ENCODE data around the gene AXIN1.
"Not testable (repeated sequence)": the region's sequence is repeated elsewhere in the genome, so short reads cannot be mapped to it uniquely, and the experiment has no call there.

AXIN1 gene

GRCh38 chr16:336269-336668 is 16.3 kb downstream of the AXIN1 start:
- no peak overlapping the region for H3K27ac ChIP-seq
- H3K36me3 ChIP-seq (ENCODE audit: control insufficient read depth, insufficient read depth, low read length), result no peaks in the 10 kb centered on the region
- peaks cover 57% of the 10 kb centered on the region for H3K79me2 ChIP-seq
- peaks cover 3% of the 10 kb centered on the region for H3K4me1 ChIP-seq
- no peak for TF ChIP-seq CTCF (IDR thresholded peaks at IDR 0.05)
- H3K27me3 ChIP-seq (ENCODE audit: control insufficient read depth, insufficient read depth, low read length), result no peaks in the 10 kb centered on the region
- no peaks in the 10 kb centered on the region for H3K9me3 ChIP-seq (ENCODE audit: control insufficient read depth, low read length)
- no peak overlapping the region for H3K4me3 ChIP-seq (ENCODE audit: low read depth, low read length)
- H3K9ac ChIP-seq, result no peak overlapping the region
- H2AFZ ChIP-seq, result no peak overlapping the region
- H3K4me2 ChIP-seq (ENCODE audit: low read length), result no peak overlapping the region

DNA sequence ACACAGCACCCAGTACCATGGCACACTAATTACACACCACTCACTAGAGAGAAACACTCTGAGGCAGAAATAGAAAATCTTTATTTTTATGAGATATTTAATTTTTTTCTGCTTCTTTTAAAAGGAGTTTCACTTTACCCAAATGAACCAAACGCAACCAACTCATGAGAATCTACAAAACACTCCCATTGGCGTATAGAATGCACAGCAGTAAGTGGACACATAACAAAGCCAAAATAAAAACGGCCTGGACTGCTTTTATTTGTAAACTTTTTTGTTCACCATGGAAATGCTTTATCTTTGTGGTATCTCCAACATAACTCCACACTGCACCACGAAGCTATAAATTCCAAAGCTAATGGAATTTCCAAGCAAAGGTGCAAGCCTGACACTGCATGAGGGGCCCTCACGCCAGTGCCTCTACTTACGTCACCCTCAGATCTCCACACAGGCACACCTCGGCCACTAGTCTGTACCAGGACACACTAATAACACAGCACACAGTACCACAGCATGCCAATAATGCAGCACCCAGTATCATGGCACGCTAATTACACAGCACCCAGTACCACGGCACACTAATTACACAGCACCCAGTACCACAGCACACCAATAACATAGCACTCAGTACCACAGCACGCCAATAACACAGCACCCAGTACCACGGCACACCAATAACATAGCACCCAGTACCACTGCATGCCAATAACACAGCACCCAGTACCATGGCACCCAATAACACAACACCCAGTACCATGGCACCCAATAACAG is 17.5 kb downstream of the AXIN1 start:
- not testable (repeated sequence) for H2AFZ ChIP-seq; H3K27ac ChIP-seq; H3K9me3 ChIP-seq (ENCODE audit: control insufficient read depth, low read length); H3K4me1 ChIP-seq; H3K27me3 ChIP-seq (ENCODE audit: control insufficient read depth, insufficient read depth, low read length); H3K9ac ChIP-seq; H3K36me3 ChIP-seq (ENCODE audit: control insufficient read depth, insufficient read depth, low read length); H3K4me3 ChIP-seq (ENCODE audit: low read depth, low read length); H3K4me2 ChIP-seq (ENCODE audit: low read length)
- H3K79me2 ChIP-seq, result peaks cover 46% of the 10 kb centered on the region

- H3K36me3 ChIP-seq (ENCODE audit: control insufficient read depth, insufficient read depth, low read length); H3K4me2 ChIP-seq (ENCODE audit: low read length); H3K27ac ChIP-seq: not testable (repeated sequence)
These were observed 18.2 kb downstream of the AXIN1 start for GRCh38 chr16:334164-334832.

DNA sequence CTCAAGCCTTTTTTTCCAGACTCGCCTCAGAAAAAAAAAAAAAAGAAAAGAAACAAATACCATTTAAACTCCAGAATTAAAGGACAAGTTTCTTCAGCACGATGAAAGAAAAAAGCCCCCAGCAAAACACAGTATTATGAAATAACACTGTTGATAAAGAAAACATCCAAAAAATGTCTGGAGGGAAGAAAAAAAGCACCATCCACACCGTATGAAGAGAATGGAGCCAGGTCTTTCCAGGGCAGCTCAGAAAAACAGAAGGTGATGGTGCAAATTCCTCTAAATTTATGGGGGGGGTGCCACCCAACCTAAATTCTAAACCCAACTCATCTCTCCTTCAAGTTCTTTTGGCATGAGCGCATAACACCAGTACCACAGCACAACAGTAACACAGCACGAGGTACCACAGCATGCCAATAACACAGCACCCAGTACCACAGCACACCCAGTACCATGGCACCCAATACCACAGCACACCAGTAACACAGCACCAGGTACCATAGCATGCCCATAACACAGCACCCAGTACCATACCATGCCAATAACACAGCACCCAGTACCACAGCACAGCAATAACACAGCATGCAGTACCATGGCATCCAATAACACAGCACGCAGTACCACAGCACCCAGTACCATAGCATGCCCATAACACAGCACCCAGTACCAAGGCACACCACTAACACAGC is 19.0 kb downstream of the AXIN1 start:
- H3K27ac ChIP-seq, result no peak overlapping the region
- TF ChIP-seq CTCF (IDR thresholded peaks at IDR 0.05), result no peak

More at GRCh38 chr16:334164-334832, 18.2 kb downstream of the AXIN1 start:
- not testable (repeated sequence) for H3K27me3 ChIP-seq (ENCODE audit: control insufficient read depth, insufficient read depth, low read length); H3K9ac ChIP-seq; H2AFZ ChIP-seq; H3K4me3 ChIP-seq (ENCODE audit: low read depth, low read length); H3K9me3 ChIP-seq (ENCODE audit: control insufficient read depth, low read length); H3K4me1 ChIP-seq
- H3K79me2 ChIP-seq, result peaks cover 41% of the 10 kb centered on the region

DNA sequence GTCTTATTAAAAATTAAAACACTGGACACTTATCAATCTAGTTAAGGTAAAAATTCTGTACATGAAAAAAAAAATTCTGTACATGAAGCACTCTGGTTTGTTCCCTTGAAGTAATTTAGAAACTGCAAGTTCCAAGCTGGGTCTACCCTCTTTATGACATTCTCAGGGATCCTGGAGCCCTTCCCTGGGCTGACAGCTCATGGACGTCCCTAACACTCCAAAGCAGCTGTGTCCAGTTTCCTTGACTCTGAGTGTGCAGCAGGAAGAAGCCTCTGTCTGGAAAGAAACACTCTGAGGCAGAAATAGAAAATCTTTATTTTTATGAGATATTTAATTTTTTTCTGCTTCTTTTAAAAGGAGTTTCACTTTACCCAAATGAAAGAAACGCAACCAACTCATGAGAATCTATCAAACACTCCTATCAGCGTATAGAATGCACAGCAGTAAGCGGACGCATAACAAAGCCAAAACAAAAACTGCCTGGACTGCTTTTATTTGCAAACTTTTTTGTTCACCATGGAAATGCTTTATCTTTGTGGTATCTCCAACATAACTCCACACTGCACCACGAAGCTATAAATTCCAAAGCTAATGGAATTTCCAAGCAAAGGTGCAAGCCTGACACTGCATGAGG is 21.2 kb downstream of the AXIN1 start:
- H3K79me2 ChIP-seq, result peaks cover 40% of the 10 kb centered on the region
- not testable (repeated sequence) for H3K4me1 ChIP-seq; H3K9me3 ChIP-seq (ENCODE audit: control insufficient read depth, low read length); H3K4me2 ChIP-seq (ENCODE audit: low read length); H3K36me3 ChIP-seq (ENCODE audit: control insufficient read depth, insufficient read depth, low read length); H3K27ac ChIP-seq; H3K9ac ChIP-seq; H2AFZ ChIP-seq; H3K27me3 ChIP-seq (ENCODE audit: control insufficient read depth, insufficient read depth, low read length); H3K4me3 ChIP-seq (ENCODE audit: low read depth, low read length)

More for the DNA sequence above, 19.0 kb downstream of the AXIN1 start:
- Histone ChIP-seq H3K9me3 (ENCODE audit: control insufficient read depth, low read length) (no peaks in the 10 kb centered on the region), H3K9ac (no peak overlapping the region), H3K4me1 (peaks cover 3% of the 10 kb centered on the region), H3K79me2 (peaks cover 42% of the 10 kb centered on the region), H3K4me2 (ENCODE audit: low read length) (no peak overlapping the region), H2AFZ (no peak overlapping the region), H3K4me3 (ENCODE audit: low read depth, low read length) (no peak overlapping the region), H3K27me3 (ENCODE audit: control insufficient read depth, insufficient read depth, low read length) (no peaks in the 10 kb centered on the region), H3K36me3 (ENCODE audit: control insufficient read depth, insufficient read depth, low read length) (no peaks in the 10 kb centered on the region)

GRCh38 chr16:330741-331140 is 21.8 kb downstream of the AXIN1 start:
- no peak for TF ChIP-seq CTCF (IDR thresholded peaks at IDR 0.05)
- Histone ChIP-seq H2AFZ (no peak overlapping the region), H3K79me2 (peaks cover 38% of the 10 kb centered on the region), H3K4me1 (peaks cover 3% of the 10 kb centered on the region), H3K4me3 (ENCODE audit: low read depth, low read length) (no peak overlapping the region), H3K9me3 (ENCODE audit: control insufficient read depth, low read length) (no peaks in the 10 kb centered on the region), H3K9ac (no peak overlapping the region), H3K4me2 (ENCODE audit: low read length) (no peak overlapping the region), H3K27ac (no peak overlapping the region), H3K27me3 (ENCODE audit: control insufficient read depth, insufficient read depth, low read length) (no peaks in the 10 kb centered on the region), H3K36me3 (ENCODE audit: control insufficient read depth, insufficient read depth, low read length) (no peaks in the 10 kb centered on the region)

All from parathyroid adenoma (tissue), 2 donors.